ENCODE results near the gene UGT2B7. TPM values are rescaled to one million over a fixed set of nuclear protein-coding genes. Genes with fewer than 3 reads are reported as not detected.
"Not testable (repeated sequence)": the region's sequence is repeated elsewhere in the genome, so short reads cannot be mapped to it uniquely, and the experiment has no call there.

The UGT2B7 gene
- total RNA-seq, 1 donor from 2014 or later, result 0.12 TPM

DNA sequence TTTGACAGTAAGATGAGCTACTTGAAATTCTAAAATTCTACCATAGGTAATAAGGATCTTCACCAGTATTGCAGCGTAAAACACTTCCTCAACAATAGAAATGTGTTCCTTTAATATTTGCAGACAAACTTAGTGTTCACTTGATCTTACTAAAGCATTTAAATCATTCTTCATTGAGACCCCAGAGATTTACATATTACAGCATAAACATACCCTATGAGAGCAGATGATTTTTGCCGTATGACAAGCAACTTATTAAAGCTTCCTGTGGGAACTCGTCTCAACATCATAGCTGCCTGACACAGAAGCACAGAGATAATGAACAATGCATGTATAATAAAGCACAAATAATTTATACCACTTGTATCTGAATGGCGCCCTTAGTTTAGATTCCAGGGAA is 3.6 kb downstream of the UGT2B7 start:
- DNase-seq (ENCODE audit: low read depth), result no peak
- H3K4me3 ChIP-seq (ENCODE audit: low read depth, low read length), result no peak overlapping the region
- TF ChIP-seq, protein P1, sequence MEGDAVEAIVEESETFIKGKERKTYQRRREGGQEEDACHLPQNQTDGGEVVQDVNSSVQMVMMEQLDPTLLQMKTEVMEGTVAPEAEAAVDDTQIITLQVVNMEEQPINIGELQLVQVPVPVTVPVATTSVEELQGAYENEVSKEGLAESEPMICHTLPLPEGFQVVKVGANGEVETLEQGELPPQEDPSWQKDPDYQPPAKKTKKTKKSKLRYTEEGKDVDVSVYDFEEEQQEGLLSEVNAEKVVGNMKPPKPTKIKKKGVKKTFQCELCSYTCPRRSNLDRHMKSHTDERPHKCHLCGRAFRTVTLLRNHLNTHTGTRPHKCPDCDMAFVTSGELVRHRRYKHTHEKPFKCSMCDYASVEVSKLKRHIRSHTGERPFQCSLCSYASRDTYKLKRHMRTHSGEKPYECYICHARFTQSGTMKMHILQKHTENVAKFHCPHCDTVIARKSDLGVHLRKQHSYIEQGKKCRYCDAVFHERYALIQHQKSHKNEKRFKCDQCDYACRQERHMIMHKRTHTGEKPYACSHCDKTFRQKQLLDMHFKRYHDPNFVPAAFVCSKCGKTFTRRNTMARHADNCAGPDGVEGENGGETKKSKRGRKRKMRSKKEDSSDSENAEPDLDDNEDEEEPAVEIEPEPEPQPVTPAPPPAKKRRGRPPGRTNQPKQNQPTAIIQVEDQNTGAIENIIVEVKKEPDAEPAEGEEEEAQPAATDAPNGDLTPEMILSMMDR (conservative IDR thresholded peaks at IDR 0.05; ENCODE audit: low read depth, low read length), result no peak

DNA sequence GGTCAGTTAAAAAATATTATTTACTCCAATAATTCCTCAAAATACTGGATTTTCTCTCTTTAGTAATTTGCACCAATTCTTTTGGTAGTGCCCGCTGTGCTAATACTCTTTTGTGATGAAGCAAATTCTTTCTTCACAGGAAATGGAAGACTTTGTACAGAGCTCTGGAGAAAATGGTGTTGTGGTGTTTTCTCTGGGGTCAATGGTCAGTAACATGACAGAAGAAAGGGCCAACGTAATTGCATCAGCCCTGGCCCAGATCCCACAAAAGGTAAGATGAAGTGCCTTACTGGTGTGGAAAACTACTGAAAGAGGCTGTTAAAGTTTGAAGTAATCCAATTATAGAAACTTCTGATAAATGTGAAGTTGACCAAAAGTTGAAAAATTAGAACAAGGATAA is 6.4 kb downstream of the UGT2B7 start:
- not testable (repeated sequence) for H3K4me3 ChIP-seq (ENCODE audit: low read depth, low read length); DNase-seq (ENCODE audit: low read depth)

DNA sequence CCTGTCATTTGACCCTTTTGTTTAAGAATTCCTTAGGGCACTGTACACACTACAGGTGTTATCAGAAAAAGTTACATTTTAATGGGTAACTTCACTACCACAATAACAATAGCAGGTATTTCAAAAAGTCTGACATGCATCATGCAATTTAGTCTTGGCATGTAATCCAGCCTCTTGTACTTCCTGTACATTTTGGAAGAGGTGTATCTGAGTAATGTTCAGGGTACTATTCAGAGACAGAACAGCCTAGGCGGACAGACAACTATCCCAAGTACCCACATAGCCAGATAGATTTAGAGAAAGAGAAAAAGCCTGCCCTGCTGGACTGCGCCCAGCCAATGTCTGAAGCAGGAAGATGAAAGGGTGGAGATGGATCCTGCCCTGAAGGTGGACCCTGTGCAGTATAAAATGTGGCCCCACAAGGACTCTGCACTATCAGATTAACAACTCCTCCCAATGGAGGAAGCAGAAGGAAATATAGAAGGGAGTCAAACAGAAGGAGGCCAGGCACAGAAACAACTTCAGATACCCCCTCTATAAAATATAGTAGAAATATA is 8.5 kb downstream of the UGT2B7 start:
- H3K4me3 ChIP-seq (ENCODE audit: low read depth, low read length), result no peak overlapping the region
- no peak for DNase-seq (ENCODE audit: low read depth)
- TF ChIP-seq, protein P1 (conservative IDR thresholded peaks at IDR 0.05; ENCODE audit: low read depth, low read length), result no peak

DNA sequence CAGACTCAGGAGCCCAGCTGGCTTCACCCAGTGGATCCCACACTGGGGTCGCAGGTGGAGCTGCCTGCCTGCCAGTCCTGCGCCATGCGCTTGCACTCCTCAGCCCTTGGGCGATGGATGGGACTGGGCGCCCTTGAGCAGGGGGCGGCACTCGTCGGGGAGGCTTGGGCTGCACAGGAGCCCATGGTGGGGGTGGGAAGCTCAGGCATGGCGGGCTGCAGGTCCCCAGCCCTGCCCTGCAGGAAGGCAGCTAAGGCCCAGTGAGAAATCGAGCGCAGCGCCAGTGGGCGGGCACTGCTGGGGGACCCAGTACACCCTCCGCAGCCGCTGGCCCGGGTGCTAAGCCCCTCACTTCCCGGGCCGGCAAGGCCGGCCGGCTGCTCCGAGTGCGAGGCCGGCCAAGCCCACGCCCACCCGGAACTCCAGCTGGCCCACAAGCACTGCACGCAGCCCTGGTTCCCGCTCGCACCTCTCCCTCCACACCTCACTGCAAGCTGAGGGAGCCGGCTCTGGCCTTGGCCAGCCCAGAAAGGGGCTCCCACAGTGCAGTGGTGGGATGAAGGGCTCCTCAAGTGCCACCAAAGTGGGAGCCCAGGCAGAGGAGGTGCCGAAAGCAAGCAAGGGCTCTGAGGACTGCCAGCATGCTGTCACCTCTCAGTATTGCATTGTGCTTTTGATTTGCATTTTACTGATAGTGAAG is 19.0 kb downstream of the UGT2B7 start:
- DNase-seq (ENCODE audit: low read depth); H3K4me3 ChIP-seq (ENCODE audit: low read depth, low read length): not testable (repeated sequence)

DNA sequence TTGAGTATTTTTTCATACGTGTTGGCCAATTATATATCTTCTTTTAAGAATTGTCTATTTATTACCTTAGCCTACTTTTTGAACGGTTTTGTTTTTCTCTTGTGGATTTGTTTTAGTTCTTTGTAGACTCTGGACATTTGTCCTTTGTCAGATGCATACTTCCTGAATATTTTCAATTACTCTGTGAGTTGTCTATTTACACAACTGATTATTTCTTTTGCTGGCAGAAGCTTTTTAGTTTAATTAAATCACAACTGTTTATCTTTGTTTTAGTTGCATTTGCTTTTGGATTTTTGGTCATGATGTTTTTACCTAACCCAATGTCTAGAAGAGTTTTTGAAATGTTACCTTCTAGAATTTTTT is 19.6 kb downstream of the UGT2B7 start:
- DNase-seq (ENCODE audit: low read depth), result no peak
- H3K4me3 ChIP-seq (ENCODE audit: low read depth, low read length), result no peak overlapping the region
- TF ChIP-seq, protein P1 (conservative IDR thresholded peaks at IDR 0.05; ENCODE audit: low read depth, low read length), result no peak

DNA sequence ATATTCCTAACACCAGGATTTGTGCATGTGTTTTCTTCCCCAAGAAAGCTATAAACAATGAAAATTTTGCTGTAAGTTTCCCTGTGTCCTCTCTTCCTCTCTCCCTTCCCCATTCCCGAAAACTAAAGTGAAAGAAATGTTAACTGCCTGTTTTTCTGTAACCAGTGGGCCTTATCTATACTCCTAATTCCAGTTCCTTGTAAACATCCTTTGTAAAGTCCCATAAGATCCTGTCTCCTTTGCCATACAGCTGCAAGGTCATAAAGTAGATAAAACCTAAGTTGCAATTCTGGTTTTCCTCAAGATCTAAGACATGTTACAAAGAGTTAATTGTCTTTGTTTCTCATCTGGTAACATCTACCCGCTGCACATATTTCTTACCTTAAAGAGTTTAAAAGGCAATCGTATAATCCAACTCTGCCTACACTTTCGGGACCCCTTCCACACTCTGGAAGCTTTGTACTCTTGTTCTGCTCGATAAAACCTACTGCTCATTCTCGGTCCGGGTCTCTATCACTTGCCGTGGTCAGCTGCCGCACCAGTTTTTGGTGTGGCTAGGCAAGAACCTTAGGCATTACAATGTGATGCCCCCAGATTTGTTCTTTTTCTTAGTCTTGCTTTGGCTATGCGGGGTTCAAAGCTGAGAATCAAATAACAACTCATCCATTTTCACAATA is 20.5 kb downstream of the UGT2B7 start:
- no peak for DNase-seq (ENCODE audit: low read depth)
- no peak overlapping the region for H3K4me3 ChIP-seq (ENCODE audit: low read depth, low read length)
- TF ChIP-seq, protein P1 (conservative IDR thresholded peaks at IDR 0.05; ENCODE audit: low read depth, low read length), result no peak

DNA sequence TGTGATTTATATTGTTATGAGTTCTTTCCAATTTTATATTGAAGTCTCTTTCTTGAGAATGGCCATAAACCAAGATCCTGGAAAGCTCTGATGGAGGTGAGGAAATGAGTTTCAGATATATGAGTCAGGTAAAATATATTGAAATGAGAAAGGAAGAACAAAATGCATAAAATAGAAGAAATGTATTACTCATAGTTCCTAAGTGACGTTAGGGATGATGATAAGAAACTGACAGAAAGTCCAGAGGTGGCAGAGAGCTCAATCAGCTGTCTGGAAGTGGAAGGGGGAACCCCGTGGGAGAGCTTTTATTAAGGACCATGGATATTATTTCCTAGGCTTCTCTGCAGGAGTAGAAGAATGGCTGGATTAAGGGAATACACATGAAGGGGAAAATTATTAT is 24.6 kb downstream of the UGT2B7 start:
- no peak overlapping the region for H3K4me3 ChIP-seq (ENCODE audit: low read depth, low read length)
- DNase-seq (ENCODE audit: low read depth), result no peak
- TF ChIP-seq, protein P1 (conservative IDR thresholded peaks at IDR 0.05; ENCODE audit: low read depth, low read length), result no peak

DNA sequence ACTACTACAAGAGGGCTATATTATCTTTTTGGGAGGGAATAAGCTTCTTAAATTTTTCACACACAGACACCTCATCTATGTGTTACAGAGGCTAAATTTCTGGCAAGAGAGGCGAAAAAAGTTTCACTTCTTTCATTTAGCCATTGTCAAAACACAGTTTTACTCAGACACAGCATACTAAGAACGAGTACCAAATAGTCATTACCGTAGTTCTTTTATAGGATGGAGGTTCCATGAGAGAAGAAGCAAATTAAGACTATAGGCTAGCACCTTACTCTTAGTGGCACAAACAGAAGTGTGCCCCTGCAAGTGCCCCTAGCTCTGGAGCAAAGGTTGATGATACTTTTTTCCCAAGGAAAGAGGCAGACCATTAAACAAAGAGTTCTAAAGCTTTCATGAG is 26.2 kb downstream of the UGT2B7 start:
- TF ChIP-seq, protein P1 (conservative IDR thresholded peaks at IDR 0.05; ENCODE audit: low read depth, low read length), result no peak
- DNase-seq (ENCODE audit: low read depth), result no peak
- no peak overlapping the region for H3K4me3 ChIP-seq (ENCODE audit: low read depth, low read length)

Data from epithelial cell of proximal tubule (primary cell).